Measurements from ENCODE around the gene CD6.

CD6 gene

DNA sequence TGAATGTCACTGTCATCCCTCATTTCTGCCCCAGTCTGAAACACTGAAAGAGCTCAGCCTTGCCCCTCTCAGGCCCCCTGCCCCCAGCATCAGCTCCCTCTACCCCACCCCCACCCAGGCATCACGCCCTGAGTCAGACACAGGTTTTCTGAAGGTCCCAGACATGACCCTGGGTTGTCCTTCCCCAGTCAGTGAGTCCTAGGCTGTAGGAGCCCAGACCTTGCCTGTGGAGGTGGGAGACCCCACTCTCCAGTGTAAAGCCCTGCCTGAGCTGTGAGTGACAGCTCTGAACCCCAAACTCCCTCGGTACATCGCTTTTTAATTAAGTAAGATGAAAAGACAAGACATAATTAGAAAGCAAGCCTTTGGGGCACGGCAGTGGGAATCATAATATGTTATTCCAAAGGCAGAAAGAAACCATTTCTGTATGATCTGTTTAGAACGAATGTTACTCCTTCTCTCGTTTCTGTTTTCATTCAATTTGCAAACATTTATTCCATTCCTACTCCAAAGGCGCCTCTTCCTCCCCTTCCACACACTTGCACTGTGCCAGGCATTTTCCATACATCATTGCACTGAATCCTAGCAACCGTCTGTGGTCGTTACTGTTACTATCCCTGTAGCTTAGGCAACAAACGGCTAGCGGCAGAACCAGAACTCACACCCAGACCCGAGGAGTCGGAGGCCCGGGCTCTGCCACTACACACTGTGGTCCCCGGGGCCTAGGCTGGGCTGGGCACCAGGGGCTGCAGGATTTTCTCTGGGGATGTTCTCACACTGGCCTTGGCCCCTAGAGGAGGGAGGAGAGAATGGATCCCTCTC lies 63.4 kb downstream of the CD6 start:
- no peak for DNase-seq

DNA sequence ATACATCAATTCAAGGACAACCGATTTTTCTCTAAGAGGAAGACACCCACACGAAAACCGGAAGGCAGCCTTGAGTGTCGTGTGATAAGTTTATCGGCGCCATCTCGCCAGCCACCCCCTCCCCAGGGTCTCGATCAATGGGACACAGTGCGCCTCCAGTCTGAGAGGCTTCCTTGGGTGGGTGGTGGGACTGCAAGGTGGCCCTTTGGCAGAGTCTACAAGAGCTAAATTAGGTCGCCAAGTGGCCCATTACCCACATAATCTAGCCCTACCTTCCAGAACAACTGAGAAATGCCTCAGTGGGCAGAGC lies 64.0 kb downstream of the CD6 start:
- no peak for DNase-seq

DNA sequence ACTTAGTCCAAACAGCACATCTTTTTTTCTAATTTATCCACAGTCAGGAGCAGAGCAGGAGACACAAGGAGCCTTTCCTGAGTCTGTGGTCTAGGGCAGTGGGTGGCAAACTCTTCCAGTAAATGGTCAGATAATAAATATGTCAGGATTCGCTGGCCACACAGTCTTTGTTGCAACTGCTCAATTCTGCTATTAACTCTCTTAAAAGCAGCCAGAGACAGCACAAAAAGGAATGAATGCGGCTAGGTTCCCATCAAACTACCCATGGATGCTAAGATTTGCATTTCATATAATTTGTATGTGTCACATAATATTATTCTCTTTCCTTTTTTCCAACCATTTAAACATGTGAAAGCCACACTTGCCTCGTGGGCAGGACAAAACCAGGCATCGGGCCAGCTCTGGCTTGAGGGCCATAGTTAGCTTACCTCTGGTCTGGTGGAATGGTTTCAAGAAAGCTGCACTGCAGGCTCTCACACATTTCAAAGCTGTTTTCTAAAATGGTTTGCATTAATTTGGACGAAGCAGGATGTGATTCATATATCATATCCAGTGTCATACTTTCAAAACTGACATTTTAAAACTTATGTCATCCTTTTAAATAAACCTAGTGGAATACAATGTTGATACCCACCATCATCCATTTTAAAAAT lies 66.1 kb downstream of the CD6 start:
- DNase-seq, result no peak

DNA sequence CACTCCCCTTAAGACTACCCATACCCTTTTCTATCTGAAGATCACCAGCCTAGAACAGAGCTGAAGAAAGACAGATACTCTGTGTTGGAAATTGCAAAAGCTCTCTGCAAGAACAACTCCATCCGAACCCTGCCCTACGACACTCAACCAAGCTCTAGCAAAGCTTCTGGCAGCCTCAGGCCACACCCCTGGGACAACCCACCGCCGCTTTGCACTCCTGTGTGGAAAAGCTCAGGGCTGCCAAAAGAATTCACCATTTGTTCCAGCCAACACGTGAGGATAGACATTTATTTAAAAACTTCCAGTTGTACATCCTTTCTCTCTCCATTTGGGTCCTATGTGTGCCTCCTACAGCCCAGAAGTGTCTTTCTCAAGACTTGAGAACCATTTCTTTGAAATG lies 68.4 kb downstream of the CD6 start:
- no peak for DNase-seq

DNA sequence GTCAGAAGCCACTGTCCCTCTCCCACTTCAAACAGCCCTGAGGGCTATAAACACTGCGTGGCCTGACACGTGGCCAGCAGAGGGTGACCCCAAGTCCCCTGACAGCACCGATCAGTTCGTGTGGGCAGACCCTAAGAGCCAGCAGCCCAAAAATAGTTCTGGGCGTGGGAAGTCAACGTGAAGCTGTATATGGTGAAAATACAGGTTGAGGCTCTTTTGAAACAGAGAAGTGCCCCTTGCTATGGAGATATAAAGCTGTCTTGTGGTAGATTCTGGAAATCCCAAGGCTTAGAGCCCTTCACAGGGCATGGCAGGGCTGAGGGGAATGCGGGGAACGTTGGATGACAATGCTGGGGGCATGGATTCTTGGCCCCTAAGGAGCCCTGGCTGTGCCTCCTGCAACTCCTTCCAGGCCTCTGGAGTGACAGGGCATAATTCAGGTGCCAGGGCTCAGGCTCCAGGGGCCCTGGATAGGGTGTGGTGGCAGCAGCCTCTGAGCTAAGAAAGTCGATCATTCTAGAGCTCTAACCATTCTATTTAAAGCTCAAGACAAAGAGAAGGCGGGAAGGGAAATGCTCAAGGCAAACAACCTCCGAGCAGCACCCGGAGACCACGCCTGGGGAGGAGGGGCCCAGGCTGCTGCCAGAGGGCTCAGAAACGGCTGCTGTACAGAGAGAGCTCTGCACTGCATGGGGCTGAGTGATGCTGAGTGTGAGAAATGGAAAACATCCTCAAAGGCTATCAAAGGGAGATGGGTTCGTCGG lies 70.5 kb downstream of the CD6 start:
- DNase-seq, result peak; percentile 86

DNA sequence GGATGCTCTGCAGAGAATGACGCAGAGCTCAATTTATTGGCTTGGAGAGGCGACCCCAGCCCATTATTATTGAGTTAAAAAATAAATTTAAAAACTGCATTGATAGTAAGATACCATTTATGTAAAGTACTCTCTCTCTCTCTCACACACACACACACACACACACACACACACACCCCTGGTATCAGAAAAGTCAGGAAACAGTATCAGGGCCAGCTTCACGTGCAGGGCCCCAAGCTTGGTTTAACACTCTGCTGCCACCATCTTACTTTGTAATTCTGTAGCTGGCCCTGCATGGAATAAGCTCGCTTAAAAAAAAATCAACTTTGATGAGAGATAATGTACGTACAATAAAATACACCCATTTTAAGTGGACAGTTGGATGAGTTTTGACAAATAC lies 71.1 kb downstream of the CD6 start:
- DNase-seq, result no peak

DNA sequence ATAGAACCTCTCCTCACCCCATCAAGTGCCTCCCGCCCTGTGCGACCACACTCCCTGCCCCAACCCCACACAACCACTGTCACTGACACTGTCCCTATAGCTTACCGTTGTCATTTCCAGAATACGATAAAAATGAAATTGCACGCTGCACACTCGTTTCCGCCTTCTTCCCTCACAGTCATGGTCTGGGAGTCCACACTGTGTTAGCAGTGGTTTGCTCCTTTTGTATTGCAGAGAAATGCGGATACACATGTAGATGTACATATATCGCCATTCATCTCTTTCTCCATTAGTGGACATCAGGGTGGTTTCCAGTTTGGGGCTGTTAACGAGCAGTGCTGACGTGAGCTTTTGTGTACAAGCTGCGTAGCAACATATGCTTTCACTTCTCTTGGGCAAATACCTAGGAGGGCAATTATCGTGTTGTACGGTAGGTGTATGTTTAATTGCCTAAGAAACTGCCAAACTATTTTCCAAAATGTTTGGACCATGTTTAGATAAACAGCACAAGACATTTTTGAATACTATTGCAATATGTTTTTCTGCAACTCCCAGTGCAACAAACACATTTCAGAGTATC lies 71.6 kb downstream of the CD6 start:
- DNase-seq, result no peak

DNA sequence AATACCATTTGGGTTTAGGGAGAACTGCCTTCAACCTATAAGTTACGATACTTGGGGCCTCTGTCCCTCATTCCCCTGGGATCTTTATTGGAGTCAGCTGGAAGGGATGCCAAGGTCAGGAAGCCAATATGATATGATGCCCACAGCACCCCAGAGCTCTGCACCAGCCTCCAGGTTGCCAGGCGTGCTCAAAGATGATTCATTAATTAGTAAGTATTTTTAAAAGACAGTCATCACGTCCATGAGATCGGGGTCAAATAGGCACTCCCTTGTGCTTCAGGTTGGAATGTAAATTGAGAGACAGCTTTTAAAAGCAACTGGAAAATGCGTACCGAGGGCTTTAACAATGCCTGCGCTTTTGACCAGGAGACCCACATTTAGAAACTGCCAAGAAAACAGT lies 73.8 kb downstream of the CD6 start:
- no peak for DNase-seq

DNA sequence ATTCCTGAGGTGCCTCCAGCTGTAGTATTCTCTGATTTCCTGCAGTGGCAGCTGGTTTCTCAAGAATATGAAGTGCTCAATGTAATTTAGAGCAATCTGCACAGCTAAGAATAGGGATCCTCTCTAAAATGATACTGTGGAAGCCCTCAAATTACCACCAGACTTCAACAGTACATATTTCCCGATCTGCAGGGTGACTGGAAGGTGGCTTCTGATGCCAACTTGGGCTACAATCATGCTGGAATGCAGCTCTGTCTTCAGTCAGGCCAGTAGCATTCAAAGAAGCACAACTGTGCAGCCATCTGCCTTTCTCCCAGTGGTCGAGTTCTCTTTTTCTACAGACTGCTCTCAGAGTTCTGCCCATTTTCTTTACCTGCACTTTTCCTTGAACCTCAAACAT lies 75.4 kb downstream of the CD6 start:
- no peak for DNase-seq

DNA sequence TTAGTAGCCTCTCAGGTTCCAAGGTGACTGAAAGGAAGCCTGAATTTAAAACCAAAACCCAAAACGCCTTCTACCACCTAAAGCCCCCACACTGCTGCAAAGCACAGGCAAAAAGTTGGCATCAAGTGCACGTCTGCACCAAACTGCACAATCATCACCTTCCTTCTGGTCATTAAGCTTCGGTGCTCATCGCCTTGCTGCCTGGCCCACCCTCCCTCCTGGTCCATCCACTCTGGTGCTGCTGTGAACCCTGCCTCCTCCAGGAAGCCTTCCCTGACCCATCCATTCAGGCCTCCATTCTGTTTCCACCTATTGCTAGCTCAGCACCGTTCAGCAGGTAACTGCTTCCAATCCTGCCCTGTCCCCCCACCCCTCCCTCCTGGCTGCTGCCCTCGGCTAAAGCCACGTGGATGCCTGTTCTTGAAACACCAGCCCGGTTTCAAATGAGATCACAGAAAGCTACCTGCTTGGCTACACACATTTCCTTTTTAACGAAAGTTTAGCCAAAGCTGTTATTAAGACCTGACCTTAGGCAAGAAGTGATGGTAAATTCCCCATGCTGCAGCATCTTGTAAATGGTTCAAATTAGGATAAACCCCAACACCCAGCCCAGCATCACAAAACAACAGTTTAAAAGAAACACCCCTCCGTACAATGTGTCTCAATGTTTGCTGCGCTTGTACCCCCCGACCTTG lies 77.0 kb downstream of the CD6 start:
- DNase-seq, result no peak

DNA sequence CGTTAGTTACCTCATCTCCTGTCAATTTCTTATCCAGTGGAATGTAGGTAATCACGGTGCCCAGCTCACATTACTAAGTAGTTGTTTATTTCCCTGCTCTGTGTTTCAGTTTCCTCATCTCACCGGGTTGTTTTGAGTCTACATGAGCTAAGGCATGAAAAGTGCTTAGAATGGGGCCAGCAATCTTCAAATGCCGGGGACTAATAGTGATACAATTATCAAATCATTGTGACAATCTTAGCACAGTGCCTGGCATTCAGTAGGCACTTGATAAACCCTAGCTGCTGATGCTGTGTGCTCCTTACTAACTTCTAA lies 77.5 kb downstream of the CD6 start:
- no peak for DNase-seq

DNA sequence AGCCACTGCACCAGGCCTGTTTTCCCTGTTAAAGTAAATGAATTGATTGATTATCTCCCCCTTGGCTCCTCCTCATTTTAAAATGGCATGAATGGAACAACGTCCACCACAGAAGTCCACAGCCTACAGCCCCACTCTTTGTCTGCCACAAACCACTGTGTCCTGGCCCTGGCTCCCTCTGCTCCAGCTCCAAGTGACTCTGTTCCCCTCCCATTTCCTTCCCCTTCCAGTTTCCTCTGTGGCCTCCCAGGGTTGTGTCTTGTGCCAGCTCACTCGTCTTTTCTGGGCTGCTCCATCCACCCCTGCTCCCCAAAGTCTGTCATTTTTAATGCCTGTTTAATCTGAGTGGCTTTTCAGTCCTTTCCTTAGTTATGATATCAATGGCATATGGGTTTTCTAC lies 78.4 kb downstream of the CD6 start:
- DNase-seq, result no peak

DNA sequence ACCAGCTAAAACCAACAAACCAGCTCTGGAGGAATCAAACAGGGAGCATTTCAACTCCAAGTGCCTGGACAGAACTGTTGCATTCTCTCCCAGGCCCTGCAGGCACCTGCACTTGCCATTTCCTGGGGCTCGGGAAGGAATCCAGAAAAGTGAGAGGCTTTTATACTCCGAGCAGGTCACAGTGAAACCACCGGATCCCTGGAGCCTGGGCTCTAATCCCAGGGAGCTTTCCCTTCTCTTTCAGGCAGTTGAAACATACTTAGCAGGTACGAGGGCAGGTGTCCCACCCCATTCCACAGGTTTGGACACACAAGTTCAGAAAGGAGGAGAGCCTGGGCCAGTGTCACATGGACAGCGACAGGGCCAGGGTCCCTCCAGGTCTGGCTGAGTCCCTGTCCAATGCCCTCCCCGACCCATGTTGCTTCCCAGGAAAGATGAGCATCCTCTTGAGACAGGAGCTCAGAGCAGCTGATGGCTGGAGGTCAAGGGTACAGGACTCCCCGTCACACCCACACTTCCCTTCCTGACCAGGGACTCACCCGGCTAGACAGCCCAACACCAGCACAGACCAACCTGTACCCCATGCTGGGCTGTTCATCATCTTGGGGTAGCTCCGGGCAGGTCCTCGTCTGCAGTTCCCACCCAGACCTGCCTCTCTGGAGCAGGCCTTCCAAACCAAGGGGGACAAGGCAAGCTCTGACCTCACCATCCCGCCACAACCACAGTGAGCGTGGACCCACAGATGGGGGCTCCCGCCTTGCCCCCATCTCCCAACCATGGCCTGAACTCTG lies 80.9 kb downstream of the CD6 start:
- DNase-seq, result no peak

DNA sequence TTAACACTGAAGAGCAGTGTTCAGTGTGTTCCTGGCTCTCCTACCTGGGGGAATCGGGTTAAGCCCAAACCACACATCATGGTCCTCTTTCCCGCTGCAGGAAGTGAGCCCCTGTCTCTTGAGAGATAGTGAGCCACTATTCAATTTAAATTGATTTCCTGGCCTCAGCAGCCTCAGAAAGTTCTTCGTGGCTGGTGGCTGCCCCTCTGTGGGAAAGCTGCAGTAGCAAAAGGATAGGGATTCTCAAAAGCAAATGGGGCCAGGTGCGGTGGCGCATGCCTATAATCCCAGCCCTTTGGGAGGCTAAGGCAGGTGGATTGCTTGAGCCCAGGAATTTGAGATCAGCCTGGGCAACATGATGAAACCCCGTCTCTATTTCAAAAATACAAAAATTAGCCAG lies 81.7 kb downstream of the CD6 start:
- no peak for DNase-seq

DNA sequence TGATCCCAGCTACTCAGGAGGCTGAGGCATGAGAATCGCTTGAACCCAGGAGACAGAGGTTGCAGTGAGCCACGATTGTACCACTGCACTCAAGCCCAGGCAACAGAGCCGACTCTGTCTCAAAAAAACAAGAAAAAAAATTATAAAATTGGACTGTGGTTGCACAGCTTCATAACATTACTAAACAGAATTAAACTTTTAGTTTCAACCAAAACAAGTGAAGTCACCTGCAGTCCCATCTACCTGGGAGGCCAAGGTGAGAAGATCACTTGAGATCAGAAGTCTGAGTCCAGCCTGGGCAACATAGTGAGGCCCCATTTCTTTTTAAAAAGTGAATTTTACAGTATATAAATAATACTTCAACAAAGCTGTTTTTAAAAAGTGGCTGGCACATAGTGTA lies 83.0 kb downstream of the CD6 start:
- no peak for DNase-seq

DNA sequence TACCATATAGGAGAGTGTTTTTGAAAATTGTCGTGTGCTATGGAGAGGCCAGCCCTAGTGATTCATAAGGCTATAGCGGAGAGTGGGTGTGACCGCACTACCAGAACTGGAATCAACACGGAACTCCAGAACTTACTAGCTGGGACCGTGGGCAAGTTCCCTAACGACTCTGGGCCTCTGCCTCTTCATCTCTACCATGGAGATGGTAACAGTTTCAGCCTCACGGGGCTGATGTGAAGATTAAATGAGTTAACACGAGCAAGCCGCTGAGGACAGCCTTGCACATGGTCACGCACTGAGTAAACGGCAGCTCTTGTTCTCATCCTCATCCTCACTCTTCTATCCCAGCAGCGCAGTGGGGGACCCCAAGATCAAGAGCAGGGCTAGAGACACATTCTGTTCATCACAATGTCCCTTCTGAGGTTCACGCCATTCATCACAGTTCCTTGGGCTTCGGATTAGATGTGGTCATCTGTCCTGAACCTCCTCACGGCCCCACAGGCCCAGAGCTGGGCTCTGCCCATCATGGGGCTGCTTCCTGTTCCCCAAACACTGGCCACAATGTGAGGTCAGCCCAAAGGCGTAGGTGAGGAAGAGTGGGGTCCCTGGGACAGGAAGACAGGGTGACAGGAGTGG lies 83.6 kb downstream of the CD6 start:
- DNase-seq, result no peak

DNA sequence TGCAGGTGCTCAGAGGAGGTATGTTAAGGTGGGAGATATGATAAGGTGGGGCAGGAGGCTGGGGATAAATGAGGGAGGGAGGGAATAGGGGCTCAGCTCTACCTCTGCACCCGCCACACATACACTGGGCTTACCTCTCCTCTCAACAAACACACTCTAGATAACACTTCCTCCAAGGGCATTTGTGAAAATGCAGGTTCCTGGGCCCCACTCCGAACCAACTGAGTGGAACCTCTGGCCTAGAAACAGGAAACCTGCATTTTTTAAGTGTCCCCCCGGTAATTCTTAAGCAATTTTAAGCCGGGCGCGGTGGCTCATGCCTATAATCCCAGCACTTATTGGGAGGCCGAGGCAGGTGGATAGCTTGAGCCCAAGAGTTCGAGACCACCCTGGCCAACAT lies 84.3 kb downstream of the CD6 start:
- no peak for DNase-seq

DNA sequence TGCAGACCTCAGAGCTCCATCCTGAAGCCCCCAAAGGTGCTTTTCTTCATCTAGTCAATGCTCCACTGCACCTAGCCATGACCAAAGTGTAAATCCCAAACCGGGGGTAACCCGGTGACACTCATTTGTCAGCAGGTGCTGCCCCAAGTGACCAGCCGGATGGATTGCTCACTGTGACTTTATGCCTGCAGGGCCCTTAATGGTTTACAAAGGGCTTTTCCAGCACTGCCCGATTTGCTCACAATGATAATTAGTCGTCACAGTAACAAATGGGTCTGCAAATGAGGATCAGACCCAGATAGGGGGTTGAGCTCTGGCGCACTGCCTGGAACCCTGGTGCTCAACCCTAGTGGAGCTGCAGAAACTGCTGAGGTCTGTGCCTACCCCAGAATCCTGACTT lies 85.1 kb downstream of the CD6 start:
- DNase-seq, result no peak

DNA sequence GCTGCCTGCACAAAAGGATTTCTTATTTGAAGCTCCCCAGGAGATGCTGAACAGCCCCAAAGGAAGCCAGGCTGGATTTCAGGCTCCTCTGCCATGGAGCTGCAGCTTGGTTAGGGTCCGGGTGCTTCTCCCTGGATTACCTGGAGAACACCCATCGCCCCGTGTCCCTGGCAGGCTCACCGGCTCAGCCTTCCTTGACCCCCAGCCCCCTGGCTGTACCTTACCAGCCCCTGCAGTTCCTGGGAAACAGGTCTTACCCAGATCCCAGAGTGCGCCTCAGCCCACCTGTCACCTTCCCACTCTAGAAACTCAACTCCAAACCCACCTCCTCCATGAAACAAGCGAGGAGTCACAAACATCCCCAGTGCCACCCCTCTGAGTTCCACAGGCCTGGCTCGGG lies 85.5 kb downstream of the CD6 start:
- DNase-seq, result no peak

DNA sequence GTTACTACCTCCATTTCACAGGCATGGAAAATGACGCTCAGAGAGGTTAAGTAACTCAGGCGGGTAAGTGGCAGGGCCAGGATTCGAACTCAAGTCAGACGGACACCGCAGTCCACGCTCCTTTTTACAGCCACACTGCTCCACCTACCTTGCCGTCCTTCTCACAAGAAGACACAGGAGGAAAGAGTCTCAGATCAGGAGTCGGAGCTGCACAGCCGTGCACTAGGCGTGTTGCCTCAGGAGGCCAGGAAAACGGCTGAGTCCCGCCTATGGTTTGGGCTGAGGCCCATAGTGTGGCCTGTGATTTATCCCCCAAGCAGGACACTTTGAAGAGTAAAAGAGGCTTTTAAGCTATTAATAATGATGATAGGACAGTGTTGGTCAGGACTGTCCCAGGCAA lies 86.1 kb downstream of the CD6 start:
- DNase-seq, result no peak

DNA sequence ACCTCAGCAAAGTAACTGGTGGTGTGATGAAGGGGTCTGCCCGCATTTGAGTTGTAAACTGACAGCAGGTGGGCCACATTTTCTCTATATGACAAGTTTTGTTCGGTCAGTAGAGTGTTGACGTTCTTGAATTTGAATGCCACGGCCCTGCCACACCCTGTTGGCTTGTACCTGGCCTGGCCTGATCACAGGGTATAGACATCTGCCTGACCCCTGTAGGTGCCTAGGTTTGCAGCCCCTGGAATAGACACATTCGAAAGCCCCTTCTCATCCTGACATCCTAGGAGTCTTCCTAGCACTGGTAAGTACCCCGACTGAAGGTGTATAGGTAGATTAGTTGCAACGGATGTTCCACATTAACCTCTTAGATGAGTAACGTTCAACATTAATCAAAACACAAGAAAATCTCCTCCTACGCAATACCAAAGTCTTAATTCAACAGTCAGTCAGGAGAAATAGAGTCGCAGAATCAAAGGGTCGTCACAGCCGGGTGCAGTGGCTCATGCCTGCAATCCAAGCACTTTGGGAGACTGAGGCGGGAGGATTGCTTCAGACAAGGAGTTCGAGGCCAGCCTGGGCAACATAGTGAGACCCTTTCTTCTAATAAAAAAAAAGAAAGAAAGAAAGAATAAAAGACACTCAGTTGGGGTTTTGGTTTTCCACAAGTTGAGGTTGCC lies 87.2 kb downstream of the CD6 start:
- DNase-seq, result no peak
